GM19438 (cell line): ENCODE data around the gene ROCK2.

ENCODE experiments used
- ATAC-seq: cut with Tn5 transposase; IDR thresholded peaks from one replicate; pipeline ENCODE4 v1.9.1; 2021; ENCODE audit warnings: low read depth; ENCODE audit not compliant: unreplicated experiment

Gene ROCK2

GRCh38 chr2:11158916-11159573 is 185.4 kb downstream of the ROCK2 start:
- no peak for ATAC-seq

- no peak for ATAC-seq
These were observed 186.7 kb downstream of the ROCK2 start for GRCh38 chr2:11157731-11158130.

DNA sequence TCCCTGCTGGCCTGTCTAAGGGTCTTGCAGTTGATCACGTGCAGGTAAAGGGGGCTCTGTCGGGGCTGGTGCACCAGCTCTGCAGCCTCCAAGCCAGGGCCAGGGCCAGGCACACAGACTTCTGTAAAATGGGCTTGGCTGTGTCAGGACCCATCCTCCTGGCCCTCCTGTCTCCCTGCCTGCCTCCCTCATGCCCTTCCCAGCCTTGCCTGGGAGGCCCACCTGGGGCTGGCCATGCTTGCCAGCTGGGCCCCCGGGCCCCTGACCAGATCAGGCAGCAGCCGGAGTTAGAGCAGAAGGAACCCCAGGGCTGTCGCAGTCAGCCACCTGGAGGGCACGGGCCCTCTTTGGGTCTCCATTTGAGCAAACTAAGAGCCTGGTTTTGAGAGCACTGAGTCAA is 187.1 kb downstream of the ROCK2 start:
- ATAC-seq: no peak

DNA sequence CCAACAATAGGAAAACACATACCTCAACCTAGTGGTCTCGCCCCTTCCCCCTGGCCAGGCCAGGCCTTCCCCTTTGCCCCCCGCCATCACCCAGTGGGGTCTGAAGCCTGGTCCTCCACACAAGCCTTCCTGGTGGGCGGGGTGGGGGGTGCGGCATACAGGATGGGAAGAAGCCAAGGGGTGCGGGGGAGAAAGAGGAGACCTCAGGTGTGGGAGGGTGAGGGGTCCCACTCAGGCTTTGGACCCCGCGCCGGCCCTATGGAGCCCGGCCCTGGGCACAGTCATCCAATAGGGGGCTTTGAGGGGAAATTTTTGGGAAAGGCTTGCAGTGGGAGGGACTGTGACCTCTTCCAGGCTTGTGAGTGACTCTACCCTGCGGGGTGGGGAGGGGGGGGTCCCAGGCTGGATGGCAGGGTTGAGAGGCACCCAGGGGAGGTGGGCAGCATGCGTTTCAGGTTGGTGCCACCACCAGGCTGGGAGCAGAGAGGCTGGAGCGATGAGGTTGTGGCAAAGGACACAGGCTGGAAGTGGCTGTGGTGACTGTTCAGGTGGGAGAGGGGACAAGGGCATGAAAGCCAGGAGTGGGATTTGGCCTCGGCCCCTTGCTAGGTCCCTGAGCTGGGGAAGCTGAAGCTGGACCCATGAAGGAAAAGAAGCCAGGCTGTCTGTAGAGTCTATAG is 187.9 kb downstream of the ROCK2 start:
- ATAC-seq: no peak

DNA sequence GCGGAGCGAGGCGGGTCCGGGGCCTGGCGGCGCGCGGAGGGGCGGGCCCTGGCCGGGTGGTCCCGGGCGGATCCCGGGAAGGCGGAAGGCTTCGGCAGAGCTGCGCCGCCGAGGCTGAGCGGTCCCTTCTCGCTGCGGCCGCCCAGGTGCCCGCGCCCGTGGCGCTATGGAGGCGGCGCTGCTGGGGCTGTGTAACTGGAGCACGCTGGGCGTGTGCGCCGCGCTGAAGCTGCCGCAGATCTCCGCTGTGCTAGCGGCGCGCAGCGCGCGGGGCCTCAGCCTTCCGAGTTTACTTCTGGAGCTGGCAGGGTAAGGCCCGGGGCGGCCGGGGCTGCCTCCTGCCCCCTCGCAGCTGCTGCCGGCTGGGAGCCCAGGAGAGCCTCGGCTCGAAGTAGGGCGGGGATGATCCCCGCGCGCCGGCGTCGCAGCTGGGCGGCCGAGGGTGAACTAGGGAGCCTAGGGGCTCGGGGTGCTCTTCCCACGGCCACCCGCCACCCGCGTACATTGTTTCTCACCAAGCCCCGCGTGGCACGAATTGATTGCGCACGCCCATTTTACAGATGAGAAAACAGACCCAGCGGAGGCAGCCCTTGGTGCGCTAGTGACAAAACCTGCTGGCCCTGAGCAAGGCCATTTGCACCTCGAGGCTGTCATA is 188.9 kb downstream of the ROCK2 start, which contains the start of gene SLC66A3:
Gene SLC66A3 (plus strand): TSS at position 87 of the 655 bp plus-strand sequence. CDS start 80 bp downstream, at position 167.
- peak; percentile 79 for ATAC-seq

- peak; percentile 68 for ATAC-seq
These were observed 189.5 kb downstream of the ROCK2 start for GRCh38 chr2:11154923-11155380.

DNA sequence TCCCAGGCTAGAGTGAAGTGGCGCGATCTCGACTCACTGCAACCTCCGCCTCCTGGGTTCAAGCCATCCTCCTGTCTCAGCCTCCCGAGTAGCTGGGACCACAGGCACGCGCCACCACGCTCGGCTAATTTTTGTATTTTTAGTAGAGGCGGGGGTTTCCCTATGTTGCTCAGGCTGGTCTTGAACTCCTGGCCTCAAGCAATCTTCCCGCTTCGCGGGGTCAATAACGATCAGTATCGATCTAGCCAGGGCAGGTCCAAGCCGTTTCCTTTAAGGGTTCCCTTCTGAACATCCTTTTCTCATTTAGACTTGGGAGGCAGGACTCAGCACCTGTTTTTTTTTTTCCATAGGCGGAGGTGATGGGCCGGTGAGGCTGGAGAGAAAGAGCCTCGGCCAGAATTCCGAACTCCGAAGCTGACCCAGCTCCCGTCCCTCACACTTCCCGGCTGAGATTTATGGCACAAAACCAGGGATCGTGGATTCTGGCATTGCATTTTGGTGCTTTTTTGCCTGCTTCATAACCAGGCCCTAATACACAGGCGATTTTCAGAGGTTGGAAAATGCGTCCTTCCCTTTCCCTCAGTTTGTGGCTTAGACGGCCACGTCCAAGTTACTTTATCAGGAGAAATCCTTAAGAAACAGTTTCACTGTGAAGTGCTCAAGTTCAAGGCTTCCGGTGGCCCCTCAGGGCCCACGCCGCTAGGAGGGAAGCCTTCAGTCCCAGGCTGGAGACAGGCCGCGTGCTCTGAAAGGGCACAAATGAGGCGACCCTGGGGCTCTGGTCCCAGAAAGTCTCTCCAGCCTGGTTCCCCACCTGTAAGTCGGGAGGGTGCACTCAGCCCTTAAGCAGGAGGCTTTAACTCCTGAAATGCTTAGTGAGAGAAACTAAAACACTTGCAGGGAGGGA is 190.2 kb downstream of the ROCK2 start:
- peak; percentile 5 for ATAC-seq

- no peak for ATAC-seq
These were observed 191.8 kb downstream of the ROCK2 start for GRCh38 chr2:11152591-11152990.

- ATAC-seq: no peak
These were observed 197.2 kb downstream of the ROCK2 start for GRCh38 chr2:11147263-11147662.

- no peak for ATAC-seq
These were observed 198.4 kb downstream of the ROCK2 start for GRCh38 chr2:11146076-11146475.

- ATAC-seq: no peak
These were observed 199.1 kb downstream of the ROCK2 start for GRCh38 chr2:11145350-11145749.

GRCh38 chr2:11144738-11145079 is 199.7 kb downstream of the ROCK2 start:
- ATAC-seq: no peak

DNA sequence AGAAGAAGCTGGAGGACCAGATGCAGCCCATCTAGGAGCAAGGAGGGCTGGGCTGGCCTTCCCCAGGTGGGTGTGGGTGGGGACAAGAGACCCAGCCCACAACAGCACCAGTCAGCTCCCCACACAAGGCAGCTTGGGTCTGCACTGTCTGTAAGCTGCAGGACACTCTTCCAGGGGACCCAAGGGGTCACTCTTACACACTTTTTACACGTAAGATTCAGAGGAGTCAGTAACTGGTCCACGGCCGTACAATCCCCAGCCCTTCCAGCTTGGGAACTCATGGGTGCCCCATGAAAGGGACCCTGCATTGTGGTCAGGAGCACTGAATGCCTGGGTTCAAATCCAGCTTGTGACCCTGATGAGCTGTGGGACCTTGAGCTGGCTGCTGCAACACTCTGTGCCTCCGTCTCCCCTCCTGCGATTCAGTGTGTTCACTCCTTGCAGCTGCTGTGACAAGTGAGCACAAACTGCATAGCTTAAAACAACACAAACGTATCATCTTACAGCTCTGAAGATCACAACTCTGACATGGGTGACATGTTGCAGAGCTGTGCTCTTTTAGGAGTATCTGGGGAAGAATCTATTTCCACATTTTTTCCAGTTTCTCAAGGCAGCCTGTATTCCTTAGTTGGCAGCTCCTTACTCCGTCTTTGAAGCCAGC is 200.2 kb downstream of the ROCK2 start:
- no peak for ATAC-seq

- no peak for ATAC-seq
These were observed 201.4 kb downstream of the ROCK2 start for GRCh38 chr2:11142987-11143386.

GRCh38 chr2:11142330-11142729 is 202.1 kb downstream of the ROCK2 start:
- ATAC-seq: no peak

DNA sequence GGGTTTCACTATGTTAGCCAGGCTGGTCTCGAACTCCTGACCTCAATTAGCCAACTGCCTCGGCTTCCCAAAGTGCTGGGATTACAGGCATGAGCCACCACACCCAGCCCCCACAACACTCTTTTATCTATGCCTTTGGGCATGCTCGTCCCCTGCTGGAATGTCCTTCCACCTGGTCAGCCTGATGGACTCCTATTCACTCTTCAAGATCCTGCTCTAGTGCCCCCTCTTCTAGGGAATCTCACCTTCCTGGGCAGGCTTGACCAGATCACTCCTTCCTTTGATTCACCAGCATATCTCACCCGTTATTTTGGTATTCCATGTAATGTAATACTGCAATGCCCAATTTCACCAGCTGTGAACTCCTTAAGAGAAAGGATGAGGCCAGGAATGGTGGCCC is 203.1 kb downstream of the ROCK2 start:
- no peak for ATAC-seq

- no peak for ATAC-seq
These were observed 203.9 kb downstream of the ROCK2 start for GRCh38 chr2:11140492-11140891.

GRCh38 chr2:11134349-11134748 is 210.1 kb downstream of the ROCK2 start:
- no peak for ATAC-seq

DNA sequence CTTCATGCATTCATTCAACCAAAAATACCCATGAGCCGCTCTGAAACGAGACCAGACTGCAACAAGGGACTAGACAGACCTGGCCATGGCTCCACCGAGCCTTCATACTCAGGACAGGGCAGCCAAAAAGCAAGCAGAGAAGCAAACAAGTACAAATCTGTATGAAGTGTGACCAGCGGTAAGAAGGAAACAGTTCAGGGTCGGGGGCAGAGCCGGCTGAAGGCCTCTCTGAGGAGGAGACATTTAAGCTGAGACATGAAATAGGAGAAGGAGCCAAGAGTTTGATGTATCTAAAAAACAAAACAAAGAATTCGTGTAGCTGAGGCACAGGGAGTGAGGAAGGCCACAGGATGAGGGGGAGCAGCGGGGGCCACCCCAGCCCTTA is 210.5 kb downstream of the ROCK2 start:
- ATAC-seq: no peak

- ATAC-seq: no peak
These were observed 211.0 kb downstream of the ROCK2 start for GRCh38 chr2:11133238-11133935.
